Measurements from ENCODE around the gene WDPCP. TPM values are rescaled to one million over a fixed set of nuclear protein-coding genes. Genes with fewer than 3 reads are reported as not detected.
"Not testable (repeated sequence)": the region's sequence is repeated elsewhere in the genome, so short reads cannot be mapped to it uniquely, and the experiment has no call there.

WDPCP gene
- total RNA-seq, 3 donors from 2014 or later (not counting 1 experiment from before 2014, with no cell fraction given) = 22.0 to 23.7 (median 22.9) TPM

DNA sequence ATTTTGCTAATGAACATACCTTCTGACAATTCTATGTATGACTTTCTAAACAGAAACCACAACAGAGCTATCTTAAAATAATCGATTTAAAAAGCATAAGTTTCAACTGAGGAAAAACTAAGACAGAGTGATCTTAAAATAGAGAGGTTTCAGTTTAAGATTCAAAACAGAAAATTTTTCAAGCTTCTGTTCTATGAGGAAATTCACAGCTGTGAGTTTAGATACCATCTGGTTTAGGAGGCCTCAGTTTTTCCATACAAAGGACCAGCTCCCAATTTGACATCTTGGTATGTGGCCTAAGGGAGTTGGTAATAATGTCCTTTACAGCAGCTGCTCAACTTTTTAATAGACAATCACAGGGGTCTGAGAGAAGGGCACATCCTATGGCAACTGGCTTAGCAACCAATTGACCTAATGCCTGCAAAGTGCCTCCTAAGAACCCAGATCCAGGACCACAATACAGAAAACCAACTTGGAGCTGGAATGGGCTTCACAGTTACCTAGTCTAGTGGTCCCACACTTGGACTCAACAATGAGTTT is 40.2 kb upstream of the WDPCP start:
- Mint-ChIP-seq H3K9me3 (peaks cover 10 to 17% of the 10 kb centered on the region in 2 donors), H3K4me1 (no peaks in the 10 kb centered on the region), H3K27me3 (ENCODE audit: low read depth in 2 of 2) (peaks cover 21 to 31% of the 10 kb centered on the region in 2 donors), H3K27ac (no peak overlapping the region), H3K36me3 (peaks cover 20% of the 10 kb centered on the region), H3K4me3 (no peak overlapping the region)
- Histone ChIP-seq H3K9me3 (ENCODE audit: control insufficient read depth, insufficient read depth, low read length) (peaks cover 6% of the 10 kb centered on the region), H3K4me1 (ENCODE audit: control insufficient read depth, insufficient read depth, low read length) (no peaks in the 10 kb centered on the region), H3K4me3 (ENCODE audit: low read length) (no peak overlapping the region), H3K36me3 (ENCODE audit: control insufficient read depth, insufficient read depth, low read length) (no peaks in the 10 kb centered on the region), H3K27me3 (ENCODE audit: control insufficient read depth, insufficient read depth, low read length) (no peaks in the 10 kb centered on the region), H3K27ac (ENCODE audit: low read length) (no peak overlapping the region)
- intact Hi-C loops (cut with micrococcal nuclease) = no loop called here
- TF ChIP-seq, protein P1, sequence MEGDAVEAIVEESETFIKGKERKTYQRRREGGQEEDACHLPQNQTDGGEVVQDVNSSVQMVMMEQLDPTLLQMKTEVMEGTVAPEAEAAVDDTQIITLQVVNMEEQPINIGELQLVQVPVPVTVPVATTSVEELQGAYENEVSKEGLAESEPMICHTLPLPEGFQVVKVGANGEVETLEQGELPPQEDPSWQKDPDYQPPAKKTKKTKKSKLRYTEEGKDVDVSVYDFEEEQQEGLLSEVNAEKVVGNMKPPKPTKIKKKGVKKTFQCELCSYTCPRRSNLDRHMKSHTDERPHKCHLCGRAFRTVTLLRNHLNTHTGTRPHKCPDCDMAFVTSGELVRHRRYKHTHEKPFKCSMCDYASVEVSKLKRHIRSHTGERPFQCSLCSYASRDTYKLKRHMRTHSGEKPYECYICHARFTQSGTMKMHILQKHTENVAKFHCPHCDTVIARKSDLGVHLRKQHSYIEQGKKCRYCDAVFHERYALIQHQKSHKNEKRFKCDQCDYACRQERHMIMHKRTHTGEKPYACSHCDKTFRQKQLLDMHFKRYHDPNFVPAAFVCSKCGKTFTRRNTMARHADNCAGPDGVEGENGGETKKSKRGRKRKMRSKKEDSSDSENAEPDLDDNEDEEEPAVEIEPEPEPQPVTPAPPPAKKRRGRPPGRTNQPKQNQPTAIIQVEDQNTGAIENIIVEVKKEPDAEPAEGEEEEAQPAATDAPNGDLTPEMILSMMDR (IDR thresholded peaks at IDR 0.05) = no peak
- DNase-seq (no peak), ATAC-seq (no peak)
- WGBS (ENCODE audit: insufficient coverage) = 100% methylated on average over 1 of the region's 1 CpG

DNA sequence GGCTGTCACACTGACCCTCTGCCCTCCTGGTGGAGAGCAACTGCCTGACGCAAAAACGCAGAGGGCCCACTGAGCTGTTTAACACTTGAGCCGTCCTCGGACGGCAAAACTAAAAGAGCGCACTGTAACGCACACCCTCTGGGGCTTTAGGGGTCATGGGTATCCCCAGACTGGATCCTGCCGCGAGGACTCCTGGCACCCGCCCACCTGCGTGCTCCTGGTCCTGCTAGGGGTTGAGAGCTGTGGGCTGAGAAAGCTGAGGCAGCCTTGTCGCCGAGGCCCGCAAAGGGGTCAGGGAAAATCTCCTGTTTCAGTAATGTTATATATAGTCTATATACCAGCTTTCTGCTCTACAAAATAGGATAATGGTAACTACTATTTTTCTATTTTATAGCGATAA is 39.6 kb upstream of the WDPCP start:
- Mint-ChIP-seq H3K27ac (no peak overlapping the region), H3K9me3 (peaks cover 10 to 16% of the 10 kb centered on the region in 2 donors), H3K27me3 (ENCODE audit: low read depth in 2 of 2) (peaks cover 24 to 31% of the 10 kb centered on the region in 2 donors), H3K4me1 (no peaks in the 10 kb centered on the region), H3K4me3 (no peak overlapping the region), H3K36me3 (peaks cover 19% of the 10 kb centered on the region)
- H3K4me1 ChIP-seq (ENCODE audit: control insufficient read depth, insufficient read depth, low read length) = no peaks in the 10 kb centered on the region
- H3K27me3 ChIP-seq (ENCODE audit: control insufficient read depth, insufficient read depth, low read length) = no peaks in the 10 kb centered on the region
- peaks cover 6% of the 10 kb centered on the region for H3K9me3 ChIP-seq (ENCODE audit: control insufficient read depth, insufficient read depth, low read length)
- intact Hi-C loops (cut with micrococcal nuclease) = no loop called here
- TF ChIP-seq, protein P1 (IDR thresholded peaks at IDR 0.05) = no peak
- 97% methylated on average over 10 of the region's 15 CpGs for WGBS (ENCODE audit: insufficient coverage)
- no peaks in the 10 kb centered on the region for H3K36me3 ChIP-seq (ENCODE audit: control insufficient read depth, insufficient read depth, low read length)
- DNase-seq = no peak
- no peak overlapping the region for H3K4me3 ChIP-seq (ENCODE audit: low read length)
- H3K27ac ChIP-seq (ENCODE audit: low read length) = no peak overlapping the region
- ATAC-seq = no peak

DNA sequence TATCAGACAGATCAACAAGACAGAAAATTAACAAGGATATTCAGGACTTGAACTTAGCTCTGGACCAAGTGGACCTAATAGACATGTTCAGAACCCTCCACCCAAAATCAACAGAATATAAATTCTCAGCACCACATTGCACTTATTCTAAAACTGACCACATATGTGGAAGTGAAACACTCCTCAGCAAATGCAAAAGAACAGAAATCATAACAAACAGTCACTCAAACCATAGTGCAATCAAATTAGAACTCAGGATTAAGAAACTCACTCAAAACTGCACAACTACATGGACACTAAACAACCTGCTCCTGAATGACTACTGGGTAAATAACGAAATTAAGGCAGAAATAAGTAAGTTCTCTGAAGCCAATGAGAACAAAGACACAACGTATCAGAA is 35.5 kb upstream of the WDPCP start:
- WGBS (ENCODE audit: insufficient coverage) = 95% methylated on average over 2 of the region's 2 CpGs
- H3K27me3 ChIP-seq (ENCODE audit: control insufficient read depth, insufficient read depth, low read length); H3K9me3 ChIP-seq (ENCODE audit: control insufficient read depth, insufficient read depth, low read length); H3K27ac ChIP-seq (ENCODE audit: low read length); H3K4me3 Mint-ChIP-seq; H3K36me3 ChIP-seq (ENCODE audit: control insufficient read depth, insufficient read depth, low read length); H3K27ac Mint-ChIP-seq; H3K4me1 Mint-ChIP-seq; ATAC-seq; H3K4me1 ChIP-seq (ENCODE audit: control insufficient read depth, insufficient read depth, low read length); intact Hi-C loops (cut with micrococcal nuclease); H3K36me3 Mint-ChIP-seq; H3K4me3 ChIP-seq (ENCODE audit: low read length); H3K9me3 Mint-ChIP-seq; DNase-seq: not testable (repeated sequence)
- peaks cover 19 to 27% of the 10 kb centered on the region in 2 donors for H3K27me3 Mint-ChIP-seq (ENCODE audit: low read depth in 2 of 2)

DNA sequence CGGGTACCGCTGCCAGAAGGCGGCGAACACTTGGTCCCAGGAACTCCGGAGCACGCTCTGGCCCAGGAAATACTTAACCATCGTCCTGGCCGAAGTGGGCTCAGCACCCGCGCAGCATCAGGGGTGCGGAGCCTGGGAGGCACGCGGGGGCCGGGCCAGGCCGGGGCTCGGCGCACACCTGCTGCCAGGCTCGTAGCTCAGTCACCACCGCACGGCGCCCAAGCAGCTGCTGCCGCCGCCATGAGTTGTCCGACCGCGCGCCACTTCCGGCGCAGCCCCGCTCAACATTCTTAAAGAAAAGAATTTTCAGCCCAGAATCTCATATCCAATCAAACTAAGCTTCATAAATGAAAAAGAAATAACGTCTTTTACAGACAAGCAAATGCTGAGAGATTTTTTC is 34.5 kb upstream of the WDPCP start:
- no peaks in the 10 kb centered on the region for H3K36me3 ChIP-seq (ENCODE audit: control insufficient read depth, insufficient read depth, low read length)
- intact Hi-C loops (cut with micrococcal nuclease) = no loop called here
- no peaks in the 10 kb centered on the region for H3K9me3 ChIP-seq (ENCODE audit: control insufficient read depth, insufficient read depth, low read length)
- no peaks in the 10 kb centered on the region for H3K4me1 ChIP-seq (ENCODE audit: control insufficient read depth, insufficient read depth, low read length)
- WGBS (ENCODE audit: insufficient coverage) = 95% methylated on average over 31 of the region's 31 CpGs
- peaks cover 3% of the 10 kb centered on the region for H3K27me3 ChIP-seq (ENCODE audit: control insufficient read depth, insufficient read depth, low read length)
- no peak overlapping the region for H3K4me3 ChIP-seq (ENCODE audit: low read length)
- ATAC-seq (no peak), DNase-seq (no peak)
- Mint-ChIP-seq H3K27ac (no peak overlapping the region), H3K9me3 (peaks cover 0 to 5% of the 10 kb centered on the region in 2 donors), H3K36me3 (no peaks in the 10 kb centered on the region), H3K27me3 (ENCODE audit: low read depth in 2 of 2) (peaks cover 19 to 27% of the 10 kb centered on the region in 2 donors), H3K4me1 (no peaks in the 10 kb centered on the region), H3K4me3 (no peak overlapping the region)
- TF ChIP-seq, protein P1 (IDR thresholded peaks at IDR 0.05) = no peak
- H3K27ac ChIP-seq (ENCODE audit: low read length) = no peak overlapping the region
